ENCODE measurements around the gene DNAJC18. TPM values are rescaled to one million over a fixed set of nuclear protein-coding genes. Genes with fewer than 3 reads are reported as not detected.

Gene DNAJC18
- total and polyA plus RNA-seq, 12 donors = 3.4 to 21.1 (median 13.7) TPM

DNA sequence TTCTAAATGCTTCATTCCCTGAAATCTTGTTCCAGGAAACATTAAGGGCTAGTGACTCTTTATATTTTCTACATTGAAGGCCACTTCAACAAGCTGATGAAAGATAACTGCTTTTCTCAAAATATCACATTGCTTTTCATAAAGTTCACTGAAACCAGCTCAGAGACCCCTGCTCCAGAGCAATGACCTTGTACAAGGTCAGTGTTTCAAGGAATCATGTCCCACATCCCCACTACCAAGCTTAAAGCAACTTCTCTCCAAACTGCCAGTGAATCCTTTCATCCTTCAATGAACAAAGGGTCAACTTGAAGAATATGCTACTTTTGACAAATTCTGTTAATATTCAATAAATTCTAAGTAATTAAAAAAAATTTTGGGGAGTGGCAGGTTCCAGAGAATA lies 23.5 kb downstream of the DNAJC18 start:
- intact Hi-C loops (cut with DNase I) = loop anchor here in 1 of 10 donors (5.0 kb wide), 1 partner anchor 124 kb away; the partner anchor contains the start of gene MATR3
- no peak for ATAC-seq

DNA sequence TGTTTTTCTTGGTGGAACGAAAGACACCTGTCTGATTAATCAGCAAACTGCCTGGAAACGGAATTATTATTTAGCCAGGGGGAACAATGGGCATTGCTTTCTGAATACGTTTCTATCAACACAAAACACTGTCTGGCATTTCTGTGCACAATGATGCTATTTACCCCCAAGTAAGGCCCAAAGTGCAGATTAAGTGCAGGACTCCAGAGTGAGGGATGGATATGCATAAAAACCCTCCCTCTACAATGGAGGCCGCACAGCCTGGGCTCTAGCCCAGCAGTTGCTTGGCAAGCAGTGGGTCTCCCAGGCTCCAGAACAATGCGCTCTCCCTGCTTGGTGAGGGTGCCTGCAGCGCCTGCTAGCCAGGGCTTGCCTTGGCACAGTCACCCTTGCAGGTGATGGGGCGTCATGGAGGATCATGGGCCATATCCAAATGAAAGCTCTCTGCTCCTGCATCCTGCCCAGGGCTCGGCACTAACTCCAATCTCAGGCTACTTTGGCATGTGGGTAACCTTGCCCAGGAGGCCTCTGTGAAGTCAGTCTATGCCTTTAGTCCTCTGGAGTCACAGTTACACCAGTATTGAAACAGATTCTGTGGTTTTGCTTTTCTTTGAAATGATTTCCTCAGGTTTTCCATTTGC lies 24.0 kb downstream of the DNAJC18 start:
- ATAC-seq = peak; percentile 57 to 80 (median 68)

More for the DNA sequence above, 23.5 kb downstream of the DNAJC18 start:
- Histone ChIP-seq H3K9me3 (no peaks in the 10 kb centered on the region), H3K4me1 (peaks cover 40 to 77% (median 71%) of the 10 kb centered on the region in 9 donors), H3K27ac (peak overlapping the region; percentile 68 to 93 (median 89)), H3K27me3 (no peaks in the 10 kb centered on the region), H3K36me3 (peaks cover 0 to 66% (median under 1%) of the 10 kb centered on the region in 9 donors), H3K4me3 (no peak overlapping the region)
- TF ChIP-seq, protein P1, sequence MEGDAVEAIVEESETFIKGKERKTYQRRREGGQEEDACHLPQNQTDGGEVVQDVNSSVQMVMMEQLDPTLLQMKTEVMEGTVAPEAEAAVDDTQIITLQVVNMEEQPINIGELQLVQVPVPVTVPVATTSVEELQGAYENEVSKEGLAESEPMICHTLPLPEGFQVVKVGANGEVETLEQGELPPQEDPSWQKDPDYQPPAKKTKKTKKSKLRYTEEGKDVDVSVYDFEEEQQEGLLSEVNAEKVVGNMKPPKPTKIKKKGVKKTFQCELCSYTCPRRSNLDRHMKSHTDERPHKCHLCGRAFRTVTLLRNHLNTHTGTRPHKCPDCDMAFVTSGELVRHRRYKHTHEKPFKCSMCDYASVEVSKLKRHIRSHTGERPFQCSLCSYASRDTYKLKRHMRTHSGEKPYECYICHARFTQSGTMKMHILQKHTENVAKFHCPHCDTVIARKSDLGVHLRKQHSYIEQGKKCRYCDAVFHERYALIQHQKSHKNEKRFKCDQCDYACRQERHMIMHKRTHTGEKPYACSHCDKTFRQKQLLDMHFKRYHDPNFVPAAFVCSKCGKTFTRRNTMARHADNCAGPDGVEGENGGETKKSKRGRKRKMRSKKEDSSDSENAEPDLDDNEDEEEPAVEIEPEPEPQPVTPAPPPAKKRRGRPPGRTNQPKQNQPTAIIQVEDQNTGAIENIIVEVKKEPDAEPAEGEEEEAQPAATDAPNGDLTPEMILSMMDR (IDR thresholded peaks at IDR 0.05) = no peak
- DNase-seq = no peak

DNA sequence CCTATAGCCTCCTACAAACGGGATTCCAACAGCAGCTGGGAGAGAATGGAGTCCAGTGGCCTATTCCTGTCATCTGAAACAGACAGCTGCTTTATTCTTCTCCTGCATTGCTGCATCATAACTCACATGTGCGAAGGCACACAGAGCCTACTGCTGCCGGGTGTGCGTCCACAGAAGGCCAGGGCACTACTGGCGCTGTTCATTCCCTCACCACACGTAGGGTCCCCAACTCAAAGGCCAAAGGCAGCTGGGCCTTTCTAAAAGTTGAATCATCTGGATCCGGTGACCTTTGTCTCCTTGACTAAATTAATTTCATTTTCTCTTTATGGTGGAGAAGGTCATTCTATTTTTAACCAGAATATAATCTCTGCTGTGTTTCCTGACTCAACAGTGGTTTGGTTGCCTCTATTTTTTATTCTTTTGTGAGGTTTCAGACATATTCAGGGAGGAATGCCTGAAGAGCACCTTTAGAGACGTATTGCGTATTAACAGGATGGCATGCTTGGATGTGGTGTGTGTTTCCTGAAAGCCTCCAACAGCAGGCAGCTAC lies 24.7 kb downstream of the DNAJC18 start:
- Histone ChIP-seq H3K9me3 (no peaks in the 10 kb centered on the region), H3K4me1 (peaks cover 40 to 77% (median 72%) of the 10 kb centered on the region in 9 donors), H3K27ac (peak overlapping the region; percentile 68 to 93 (median 89)), H3K27me3 (no peaks in the 10 kb centered on the region), H3K36me3 (peaks cover 0 to 62% (median 0%) of the 10 kb centered on the region in 9 donors), H3K4me3 (no peak overlapping the region)
- peak in 1 of 2 donors; percentile 11 for DNase-seq
- WGBS, 2 donors = 34 to 47% methylated on average over 9 of the region's 9 CpGs
- intact Hi-C loops (cut with DNase I) = loop anchor here in 1 of 10 donors (5.0 kb wide), 1 partner anchor 122 kb away; the partner anchor contains the start of gene MATR3
- ATAC-seq = peak in 7 of 8 donors; percentile 6 to 25 (median 14)
- TF ChIP-seq, protein P1 (IDR thresholded peaks at IDR 0.05) = no peak

More for the DNA sequence above, 24.0 kb downstream of the DNAJC18 start:
- WGBS, 2 donors = 30 to 35% methylated on average over 8 of the region's 8 CpGs
- H3K4me3 ChIP-seq = no peak overlapping the region
- peak; percentile 64 to 67 for DNase-seq
- peaks cover 40 to 82% (median 76%) of the 10 kb centered on the region in 9 donors for H3K4me1 ChIP-seq
- no peaks in the 10 kb centered on the region for H3K27me3 ChIP-seq
- H3K9me3 ChIP-seq = no peaks in the 10 kb centered on the region
- peak overlapping the region; percentile 68 to 93 (median 89) for H3K27ac ChIP-seq
- TF ChIP-seq, protein P1 (IDR thresholded peaks at IDR 0.05) = no peak
- H3K36me3 ChIP-seq = peaks cover 0 to 65% (median 0%) of the 10 kb centered on the region in 9 donors
- intact Hi-C loops (cut with DNase I) = loop anchor here in 1 of 10 donors (5.0 kb wide), 1 partner anchor 123 kb away; the partner anchor contains the start of gene MATR3

DNA sequence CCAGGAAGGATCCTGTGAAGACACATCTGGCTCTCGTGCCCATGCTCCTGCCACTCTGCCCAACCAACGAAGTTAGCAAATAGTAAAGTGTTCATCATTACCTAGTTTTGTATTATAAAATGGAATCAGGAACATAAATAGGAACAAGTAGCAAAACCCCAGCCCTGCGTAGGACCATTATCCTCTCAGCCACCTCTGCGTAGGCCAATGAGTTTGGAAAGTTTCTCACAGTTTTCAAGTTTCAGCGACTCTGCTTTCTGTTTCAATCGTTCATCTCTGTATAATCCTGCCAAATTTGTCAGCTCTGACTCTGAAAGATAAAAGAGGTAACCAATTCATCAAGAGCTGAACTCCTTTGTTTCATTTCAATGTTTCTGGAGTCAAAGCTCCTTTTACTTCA lies 25.4 kb downstream of the DNAJC18 start:
- Histone ChIP-seq H3K36me3 (peaks cover 0 to 55% (median 0%) of the 10 kb centered on the region in 9 donors), H3K4me3 (no peak overlapping the region), H3K27ac (peak overlapping the region in 9 of 10 donors; percentile 68 to 93 (median 89)), H3K4me1 (peaks cover 37 to 70% (median 65%) of the 10 kb centered on the region in 9 donors), H3K9me3 (no peaks in the 10 kb centered on the region), H3K27me3 (no peaks in the 10 kb centered on the region)
- TF ChIP-seq, protein P1 (IDR thresholded peaks at IDR 0.05) = no peak
- DNase-seq (no peak), ATAC-seq (no peak)
- intact Hi-C loops (cut with DNase I) = no loop called here
- WGBS, 2 donors = 75 to 80% methylated on average over 6 of the region's 6 CpGs
